GM21723 (cell line): ENCODE results near the gene SMAD5.
A peak's percentile ranks its signal among the peaks of the same experiment; 100 is the strongest.

Experiments used
- ATAC-seq: cut with Tn5 transposase; IDR thresholded peaks from one replicate; pipeline ENCODE4 v1.9.1; 2021; ENCODE audit warnings: mild to moderate bottlenecking, moderate library complexity; ENCODE audit not compliant: unreplicated experiment

The SMAD5 gene

DNA sequence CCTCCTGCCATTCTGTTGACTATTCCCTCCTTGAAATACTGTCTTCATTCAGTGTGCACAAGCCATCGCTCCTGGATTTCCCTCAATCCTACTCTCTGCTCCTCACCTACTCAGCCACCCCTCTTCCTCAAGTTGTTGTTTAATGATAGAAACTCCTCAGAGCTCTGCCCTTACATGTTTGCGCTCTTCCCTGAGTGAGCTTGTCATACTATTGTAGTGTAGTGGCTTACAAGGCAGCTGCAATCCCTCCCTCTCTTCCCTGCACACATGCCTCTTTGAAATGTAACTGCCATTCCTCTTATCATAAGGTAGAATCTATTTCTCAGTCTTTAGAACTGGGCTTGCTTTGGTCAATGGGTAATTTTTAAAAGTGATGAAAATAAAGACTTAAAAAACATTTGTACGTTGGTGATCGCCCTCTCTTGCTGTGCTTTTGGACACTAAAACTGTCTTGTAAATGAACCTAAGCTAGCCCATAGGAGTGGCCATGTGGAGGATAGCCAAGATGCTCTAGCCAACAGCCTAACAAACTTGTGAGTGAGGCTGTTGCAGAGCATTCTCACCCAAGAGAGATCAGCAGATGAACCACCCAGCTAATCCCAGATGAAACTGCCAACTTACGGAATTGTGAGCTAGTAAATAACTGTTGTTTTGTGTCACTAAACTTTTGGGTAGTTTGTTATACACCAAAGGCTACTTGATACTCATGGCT is 18.1 kb upstream of the SMAD5 start:
- no peak for ATAC-seq

DNA sequence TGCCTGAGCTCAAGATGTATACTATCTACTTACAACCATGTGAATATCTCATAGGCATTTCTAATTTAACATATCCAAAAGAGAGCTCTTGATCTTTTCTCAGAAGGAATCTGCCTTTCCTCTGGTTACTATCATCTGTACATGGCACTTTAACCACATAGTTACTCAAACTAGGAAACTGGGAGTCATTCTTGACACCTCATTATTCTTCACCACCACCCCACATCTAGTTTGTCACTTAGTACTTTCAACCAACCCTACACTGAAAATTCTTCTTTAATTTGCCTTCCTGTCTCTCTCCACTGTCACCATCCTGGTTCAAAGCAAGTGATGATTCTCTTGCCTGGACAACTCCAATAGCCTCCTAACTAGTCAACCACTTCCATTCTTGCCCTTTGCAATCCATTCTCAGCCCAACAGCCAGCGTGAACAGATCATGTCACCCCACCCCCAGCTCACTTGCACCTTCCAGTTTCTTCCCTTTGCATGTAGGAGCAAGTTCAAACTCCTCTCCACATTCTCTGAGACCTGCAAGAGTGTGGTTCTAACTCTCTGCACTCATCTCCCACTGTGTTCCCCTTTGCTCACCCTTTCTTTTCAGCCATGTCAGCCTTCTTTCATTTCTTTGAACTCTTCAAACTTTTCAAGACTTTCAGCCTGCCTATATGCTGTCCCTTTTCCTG is 17.3 kb upstream of the SMAD5 start:
- no peak for ATAC-seq

DNA sequence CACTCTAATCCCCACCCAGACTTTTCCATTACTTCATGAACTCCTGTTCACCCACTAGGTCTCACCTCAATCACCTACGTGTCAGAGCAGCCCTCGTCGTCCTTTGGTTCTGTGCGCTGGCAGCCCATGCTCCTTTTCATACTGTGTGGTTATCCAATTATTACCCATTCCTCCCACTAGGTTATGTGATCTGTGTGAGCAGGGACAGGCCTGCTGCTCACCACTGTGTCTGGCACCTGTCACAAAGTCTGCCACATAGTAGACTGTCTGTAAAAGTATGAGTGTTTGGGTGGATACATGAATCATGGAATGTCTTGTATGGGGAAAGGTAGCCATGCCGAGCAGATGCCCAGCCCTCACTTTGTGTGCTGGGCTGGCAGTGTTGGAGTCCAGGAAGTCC is 12.1 kb upstream of the SMAD5 start:
- no peak for ATAC-seq

GRCh38 chr5:136123236-136123768 is 9.3 kb upstream of the SMAD5 start:
- no peak for ATAC-seq

DNA sequence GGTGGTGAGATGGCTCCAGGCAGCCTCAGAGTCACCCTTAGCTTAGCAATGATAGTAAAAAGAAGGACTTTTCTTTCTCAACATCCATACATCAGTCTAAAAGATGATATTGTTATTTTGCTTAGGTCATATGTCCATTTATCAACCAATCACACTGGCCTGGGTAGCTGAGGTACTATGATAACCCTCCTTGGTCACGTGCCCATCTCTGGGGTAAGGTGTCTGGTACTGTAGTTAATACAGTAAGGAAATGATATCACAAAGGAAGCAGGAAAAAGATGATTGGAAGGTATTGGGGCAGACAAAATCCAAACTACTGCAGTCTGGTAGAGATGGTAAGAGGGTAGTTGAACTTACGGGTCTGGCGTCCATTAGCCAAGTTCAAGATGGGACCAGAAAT is 5.1 kb upstream of the SMAD5 start:
- no peak for ATAC-seq

GRCh38 chr5:136128481-136128880 is 4.2 kb upstream of the SMAD5 start:
- no peak for ATAC-seq

- no peak for ATAC-seq
Measured at GRCh38 chr5:136129445-136129844, 3.2 kb upstream of the SMAD5 start.

DNA sequence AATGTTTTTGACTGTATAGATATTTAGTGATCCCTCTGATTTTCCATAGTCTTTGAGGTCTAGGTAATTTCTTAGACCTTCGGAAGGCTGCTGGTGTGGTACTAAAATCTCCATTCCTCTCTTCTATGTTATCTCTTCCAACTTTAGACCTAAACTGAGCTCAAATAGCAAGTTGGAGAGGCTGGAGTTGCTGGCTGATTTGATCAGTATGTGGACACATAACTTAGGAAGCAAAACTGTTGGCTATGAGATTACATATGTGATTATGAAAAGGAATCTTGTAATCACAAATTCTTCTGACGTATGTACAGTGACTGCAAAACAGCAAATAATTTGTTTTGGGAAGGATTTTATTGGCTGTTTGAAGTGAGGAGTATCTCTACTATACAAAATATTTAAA is 2.1 kb upstream of the SMAD5 start:
- no peak for ATAC-seq

DNA sequence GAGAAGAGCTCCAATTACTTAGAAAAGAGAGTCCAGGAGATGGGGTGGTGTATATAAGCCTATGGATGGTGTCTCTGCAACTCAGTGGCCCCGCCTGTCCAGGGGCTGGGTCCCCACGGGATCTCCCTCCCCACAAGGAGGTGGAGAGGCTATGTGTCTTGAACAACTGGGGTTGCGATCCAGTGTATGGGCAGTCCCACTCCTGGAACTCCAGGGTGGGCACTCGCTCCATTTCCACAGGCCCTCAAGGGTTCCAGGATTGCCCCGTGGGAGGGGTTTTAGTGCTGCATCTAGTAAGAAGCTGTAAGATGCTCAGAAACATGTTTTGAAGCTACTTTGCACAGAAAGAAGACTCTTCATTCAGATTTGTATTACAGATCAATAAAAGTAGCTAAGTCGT is 558 bp upstream of the SMAD5 start:
- peak; percentile 10 for ATAC-seq

DNA sequence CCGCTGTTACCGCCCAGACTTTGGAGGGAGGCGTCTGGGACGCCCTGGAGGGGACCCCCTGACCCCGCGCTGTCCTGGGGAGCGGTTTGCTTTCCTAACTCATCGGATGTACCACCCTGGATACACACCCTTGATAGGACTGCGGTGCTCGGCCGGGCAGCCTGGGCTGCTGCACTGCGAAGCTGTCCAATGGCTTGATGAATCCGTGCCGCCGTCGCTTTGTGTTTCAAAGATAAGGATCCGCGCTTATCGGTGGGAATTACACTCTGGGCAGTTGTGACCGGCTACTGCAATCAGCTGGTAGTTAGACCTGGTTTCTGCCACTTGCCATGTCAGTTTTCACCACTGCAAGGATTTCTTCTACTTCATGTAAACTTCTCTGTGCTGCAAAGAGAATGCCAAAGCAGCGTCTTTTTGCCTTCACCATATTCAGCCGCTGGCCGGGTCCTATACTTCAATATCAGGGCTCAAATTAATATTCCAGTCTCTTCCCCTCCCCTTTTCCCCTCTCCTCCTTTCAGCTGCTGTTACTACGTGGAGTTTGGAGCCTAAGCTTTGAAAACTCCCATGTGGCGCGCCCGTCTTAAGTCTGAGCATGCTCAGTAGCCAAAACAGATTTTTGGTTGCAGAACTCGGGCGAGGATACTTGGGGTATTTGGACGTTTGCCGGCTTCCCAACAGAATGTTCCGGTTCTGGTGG is 727 bp downstream of the SMAD5 start:
- ATAC-seq, result peak; percentile 42

- no peak for ATAC-seq
Measured at GRCh38 chr5:136133922-136134379, 1.3 kb downstream of the SMAD5 start.

GRCh38 chr5:136134653-136135052 is 2.0 kb downstream of the SMAD5 start:
- ATAC-seq, result no peak

DNA sequence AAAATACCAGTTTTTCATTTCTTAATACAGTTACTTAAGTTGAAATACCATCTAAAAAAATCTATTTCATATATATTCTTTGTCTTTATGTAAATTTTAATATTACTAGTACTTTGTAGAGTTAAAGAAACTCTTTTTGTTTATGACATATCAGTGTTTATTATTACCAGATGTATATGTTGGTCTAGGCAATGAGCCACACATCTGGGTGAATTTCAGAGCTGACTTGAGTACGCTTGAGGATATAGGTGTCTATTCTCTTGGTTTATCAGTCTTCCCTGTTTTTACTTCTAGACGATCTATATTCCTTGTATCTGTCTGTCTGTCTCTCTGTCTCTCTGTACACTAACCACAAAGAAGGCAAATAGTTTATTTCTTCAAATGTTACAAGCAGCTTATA is 2.9 kb downstream of the SMAD5 start:
- ATAC-seq, result no peak

GRCh38 chr5:136137497-136138220 is 5.0 kb downstream of the SMAD5 start:
- ATAC-seq, result no peak

DNA sequence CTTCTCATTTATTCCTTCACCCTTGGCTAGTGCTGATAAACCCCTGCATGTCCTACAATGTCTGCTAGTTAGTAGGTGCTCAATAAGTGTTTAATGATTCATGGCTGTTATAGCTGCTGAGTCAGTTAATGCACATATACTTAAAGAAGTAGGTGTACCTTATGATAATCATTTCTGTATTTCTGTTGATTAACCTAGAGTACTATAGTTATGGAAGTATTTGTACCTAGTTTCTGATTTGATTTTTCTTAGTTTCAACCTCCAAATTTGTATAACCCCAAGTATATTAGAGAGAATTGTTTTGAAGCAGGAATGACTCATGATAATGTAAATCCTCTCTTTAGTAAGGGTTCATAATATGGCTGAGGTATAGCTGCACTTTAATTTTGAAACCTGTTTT is 8.9 kb downstream of the SMAD5 start:
- peak; percentile 79 for ATAC-seq

- no peak for ATAC-seq
Measured at GRCh38 chr5:136143312-136143711, 10.7 kb downstream of the SMAD5 start.

- no peak for ATAC-seq
Measured at GRCh38 chr5:136143763-136144162, 11.1 kb downstream of the SMAD5 start.

DNA sequence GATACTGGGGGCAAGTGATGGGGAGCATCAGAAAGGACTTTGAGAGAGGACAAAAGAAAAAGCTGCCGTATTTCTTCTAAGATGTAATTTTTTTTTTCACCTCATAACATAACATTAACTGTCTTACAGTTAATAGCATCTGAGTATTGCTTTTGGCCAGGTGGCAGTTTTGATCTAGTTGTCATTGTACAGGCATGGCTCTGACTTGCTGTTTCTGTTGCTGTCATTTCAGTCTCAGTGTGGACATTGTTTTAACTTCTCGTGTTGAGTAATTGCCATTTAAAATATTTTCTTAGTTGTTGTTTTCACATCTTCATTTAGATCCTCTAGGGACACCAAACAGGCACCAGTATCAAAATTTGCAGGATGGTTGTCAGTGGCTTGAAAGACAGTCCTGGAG is 12.4 kb downstream of the SMAD5 start:
- ATAC-seq, result peak; percentile 66

GRCh38 chr5:136146201-136146600 is 13.6 kb downstream of the SMAD5 start:
- ATAC-seq, result no peak

- ATAC-seq, result no peak
Measured at GRCh38 chr5:136147632-136148031, 15.0 kb downstream of the SMAD5 start.

DNA sequence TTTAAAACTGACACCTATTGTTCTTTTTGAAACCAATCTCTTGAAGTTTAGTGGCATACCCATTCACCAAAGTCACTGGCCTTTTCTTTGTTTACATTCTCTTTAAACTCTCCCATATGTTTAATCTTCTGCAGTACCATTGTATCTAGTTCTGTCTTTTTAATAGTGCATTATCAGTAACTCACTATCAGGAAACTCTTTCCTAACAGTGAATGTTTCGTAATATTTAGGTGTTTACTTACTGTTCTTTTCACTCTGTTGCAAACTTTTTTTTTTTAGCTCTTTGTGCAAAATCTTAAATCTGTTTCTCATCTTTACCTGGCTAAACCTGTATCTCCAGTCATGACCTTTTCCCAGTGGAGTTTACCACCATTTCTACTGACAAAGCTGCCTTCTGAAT is 17.2 kb downstream of the SMAD5 start:
- ATAC-seq, result no peak
